K562 (cell line): ENCODE data around the gene NCF2.

Source experiments
- NONO ChIP-seq, 2 experiments: fragments of 200-400 bp in 1 of 2; fragments of 450-650 bp in 1 of 2; formaldehyde crosslinking in 1 of 2; IDR thresholded peaks; 2 replicates each; pipeline ENCODE4 v1.6.1; 2017; ENCODE audit warnings: low read depth in 2 of 2, mild to moderate bottlenecking in 2 of 2, moderate library complexity in 2 of 2, low read length in 1 of 2
- TF ChIP-seq, protein P1 (sequence below), 3 experiments: IDR thresholded peaks in 2 of 3; conservative IDR thresholded peaks in 1 of 3; 2 replicates each; pipeline ENCODE4 v1.5.1; 2011 to 2012; ENCODE audit warnings: low read length in 3 of 3, mild to moderate bottlenecking in 3 of 3, control low read depth in 2 of 3, improper control_type of control experiment in 1 of 3, inconsistent platforms in 1 of 3, low read depth in 1 of 3, mixed read lengths in 1 of 3, moderate library complexity in 1 of 3; ENCODE audit not compliant: insufficient read depth in 2 of 3

DNA sequence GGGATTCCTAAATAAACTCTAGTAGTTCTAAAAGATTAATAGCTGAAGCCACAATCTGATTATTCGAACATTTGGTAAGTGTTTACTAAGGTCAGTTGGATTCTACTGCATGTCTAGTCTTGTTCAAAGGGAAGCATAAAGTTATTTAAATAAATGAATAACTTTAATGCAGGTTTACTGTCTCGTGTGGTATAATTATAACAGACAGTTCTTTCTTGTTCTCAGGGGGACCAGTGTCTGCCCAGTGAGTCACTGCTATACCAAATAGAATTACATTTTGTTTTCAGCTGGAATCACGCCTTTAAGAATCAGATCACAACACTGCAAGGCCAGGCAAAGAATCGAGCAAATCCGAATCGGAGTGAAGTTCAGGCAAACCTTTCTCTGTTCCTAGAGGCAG is 72.9 kb downstream of the NCF2 start:
- TF ChIP-seq, protein P1, sequence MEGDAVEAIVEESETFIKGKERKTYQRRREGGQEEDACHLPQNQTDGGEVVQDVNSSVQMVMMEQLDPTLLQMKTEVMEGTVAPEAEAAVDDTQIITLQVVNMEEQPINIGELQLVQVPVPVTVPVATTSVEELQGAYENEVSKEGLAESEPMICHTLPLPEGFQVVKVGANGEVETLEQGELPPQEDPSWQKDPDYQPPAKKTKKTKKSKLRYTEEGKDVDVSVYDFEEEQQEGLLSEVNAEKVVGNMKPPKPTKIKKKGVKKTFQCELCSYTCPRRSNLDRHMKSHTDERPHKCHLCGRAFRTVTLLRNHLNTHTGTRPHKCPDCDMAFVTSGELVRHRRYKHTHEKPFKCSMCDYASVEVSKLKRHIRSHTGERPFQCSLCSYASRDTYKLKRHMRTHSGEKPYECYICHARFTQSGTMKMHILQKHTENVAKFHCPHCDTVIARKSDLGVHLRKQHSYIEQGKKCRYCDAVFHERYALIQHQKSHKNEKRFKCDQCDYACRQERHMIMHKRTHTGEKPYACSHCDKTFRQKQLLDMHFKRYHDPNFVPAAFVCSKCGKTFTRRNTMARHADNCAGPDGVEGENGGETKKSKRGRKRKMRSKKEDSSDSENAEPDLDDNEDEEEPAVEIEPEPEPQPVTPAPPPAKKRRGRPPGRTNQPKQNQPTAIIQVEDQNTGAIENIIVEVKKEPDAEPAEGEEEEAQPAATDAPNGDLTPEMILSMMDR (IDR thresholded peaks at IDR 0.05 in 2 of 3, conservative IDR thresholded peaks at IDR 0.05 in 1 of 3; ENCODE audit: insufficient read depth in 2 of 3, low read depth in 1 of 3, low read length in 3 of 3), result no peak
- no peak for TF ChIP-seq NONO (IDR thresholded peaks at IDR 0.05; ENCODE audit: low read depth in 2 of 2, low read length in 1 of 2)
